CD4-positive, alpha-beta T cell treated with Interleukin-17A for 4 hours (primary cell): ENCODE results near the gene CDH18.

ENCODE experiments used
- DNase-seq: peaks from one replicate; pipeline ENCODE4 v3.0.0-alpha.2; 2020; ENCODE audit warnings: mixed read lengths

Gene CDH18

DNA sequence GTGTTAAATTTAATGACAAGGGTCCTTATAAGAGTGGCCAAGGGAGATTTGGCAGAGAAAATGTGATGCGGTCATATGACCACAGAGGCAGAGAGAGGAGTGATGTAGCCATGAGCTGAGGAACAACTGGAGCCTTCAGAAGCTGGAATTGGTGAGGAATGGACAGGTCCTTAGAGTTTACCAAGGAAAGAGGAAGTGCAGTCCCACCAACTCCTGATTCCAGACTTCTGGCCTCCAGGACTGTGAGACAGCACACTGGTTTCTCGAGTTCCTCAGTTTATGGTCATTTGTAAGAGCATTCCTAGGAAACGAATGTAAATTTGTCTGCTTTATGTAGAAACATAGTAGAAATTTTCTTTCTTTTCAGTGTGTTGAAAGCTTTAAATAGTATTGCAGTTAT, 410.1 kb downstream of the CDH18 start:
- DNase-seq = no peak

DNA sequence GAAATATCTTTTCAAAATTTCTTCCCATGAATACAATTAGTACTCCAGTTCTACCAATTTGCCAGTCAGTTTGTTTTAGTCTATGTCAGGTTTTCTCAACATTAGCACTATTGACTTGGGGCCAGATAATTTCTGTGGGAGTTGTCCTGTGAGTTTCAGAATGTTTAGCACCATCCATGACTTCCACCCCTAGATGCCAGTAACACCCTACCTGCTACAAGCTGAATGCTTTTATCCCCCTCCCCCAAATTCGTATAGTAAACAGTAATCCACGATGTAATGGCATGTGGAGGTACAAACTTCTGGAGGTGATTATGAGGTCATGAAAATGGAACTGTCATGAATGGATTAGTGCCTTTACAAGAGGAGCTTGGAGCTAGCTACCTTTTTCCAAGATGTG, 420.0 kb downstream of the CDH18 start:
- no peak for DNase-seq

DNA sequence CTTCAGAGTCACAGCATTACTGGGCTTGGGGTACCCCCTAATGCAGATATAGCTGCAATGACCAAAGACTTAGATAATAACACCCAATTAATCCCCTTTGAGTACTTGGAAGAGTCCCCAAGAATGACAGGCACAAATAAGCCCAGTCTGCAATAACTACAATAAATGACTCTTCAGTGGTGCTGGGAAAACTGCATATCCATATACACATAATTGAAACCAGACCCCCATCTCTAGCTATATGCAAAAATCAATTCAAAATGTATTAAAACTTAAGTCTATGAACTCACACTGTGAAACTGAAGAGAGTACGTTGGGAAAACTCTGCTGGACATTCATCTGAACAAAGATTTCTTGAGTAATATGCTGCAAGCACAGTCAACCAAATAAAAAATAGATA, 422.5 kb downstream of the CDH18 start:
- DNase-seq = no peak

GRCh38 chr5:19564036-19564435, 424.0 kb downstream of the CDH18 start:
- DNase-seq = no peak

DNA sequence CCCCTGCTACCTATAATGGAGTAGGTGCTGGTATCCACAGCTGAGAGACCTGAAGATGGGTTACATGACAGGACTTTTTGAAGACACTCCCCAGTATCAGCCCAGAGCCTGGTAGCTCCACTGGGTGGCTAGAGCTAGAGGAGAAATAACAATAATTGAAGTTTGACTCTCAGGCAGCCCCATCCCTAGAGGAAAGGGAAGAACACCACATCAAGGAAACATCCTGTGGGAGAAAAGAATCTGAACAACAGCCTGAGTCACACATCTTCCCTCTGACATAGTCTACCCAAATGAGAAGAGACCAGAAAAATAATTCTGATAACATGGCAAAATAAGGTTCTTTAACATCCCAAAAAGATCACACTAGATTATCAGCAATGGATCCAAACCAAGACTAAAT, 432.1 kb downstream of the CDH18 start:
- DNase-seq = no peak

DNA sequence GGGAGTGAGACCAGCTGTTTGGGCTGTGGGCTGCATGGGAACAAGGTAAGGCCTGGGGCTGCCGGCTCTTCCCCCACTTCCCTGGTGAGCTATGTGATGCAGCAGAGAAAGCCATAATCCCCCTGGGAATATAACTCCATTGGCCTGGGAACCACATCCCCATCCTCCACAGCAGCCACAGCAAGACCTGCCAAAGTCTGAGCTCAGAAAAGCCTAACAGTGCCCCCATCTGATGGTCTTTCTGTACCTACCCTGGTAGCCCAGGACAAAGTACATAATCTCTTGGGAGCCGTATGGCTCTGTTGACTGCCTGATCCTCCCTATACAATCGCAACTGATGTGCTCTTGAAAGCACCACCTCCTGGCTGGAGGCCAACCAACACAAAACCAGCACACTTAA, 432.6 kb downstream of the CDH18 start:
- DNase-seq = no peak

DNA sequence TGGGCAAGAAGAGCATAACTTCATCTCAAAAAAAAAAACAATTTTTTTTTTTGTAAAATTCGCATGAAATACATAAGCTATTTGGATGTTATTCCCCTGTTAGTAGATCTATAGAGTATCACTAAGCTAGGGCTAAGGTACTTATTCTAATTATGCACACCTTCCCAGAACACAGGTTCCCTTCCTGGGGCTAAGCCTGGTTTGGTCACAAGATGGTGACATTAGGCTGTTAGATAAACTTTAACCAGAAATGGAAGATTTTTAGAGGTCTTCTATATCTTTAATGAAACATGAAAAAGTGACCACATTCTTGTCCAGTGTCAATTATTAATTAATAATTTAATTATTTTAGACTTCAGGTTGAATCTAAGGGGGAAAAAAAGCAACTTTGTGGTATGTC, 433.5 kb downstream of the CDH18 start:
- no peak for DNase-seq

- DNase-seq = no peak
These were observed 440.4 kb downstream of the CDH18 start for GRCh38 chr5:19547640-19548039.

- DNase-seq = no peak
These were observed 441.5 kb downstream of the CDH18 start for GRCh38 chr5:19546521-19546920.

DNA sequence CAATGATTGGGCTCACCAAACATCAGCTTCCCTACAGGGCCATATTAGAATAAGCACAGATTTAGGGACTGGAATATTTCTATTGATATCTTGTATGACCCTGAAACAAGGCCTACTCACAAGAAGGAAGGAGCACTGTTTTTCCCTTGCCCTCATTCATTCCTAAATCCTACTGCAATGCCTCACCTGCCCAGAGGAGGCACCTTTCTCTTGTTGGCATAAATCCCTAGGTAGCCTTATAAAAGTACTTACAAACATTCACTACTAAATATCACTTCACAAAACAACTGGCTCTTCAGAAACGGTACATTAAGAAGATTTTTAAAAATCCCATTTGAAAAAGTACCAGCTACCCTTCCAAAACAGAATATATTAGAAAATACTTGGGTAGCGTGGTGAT, 449.4 kb downstream of the CDH18 start:
- DNase-seq = no peak

DNA sequence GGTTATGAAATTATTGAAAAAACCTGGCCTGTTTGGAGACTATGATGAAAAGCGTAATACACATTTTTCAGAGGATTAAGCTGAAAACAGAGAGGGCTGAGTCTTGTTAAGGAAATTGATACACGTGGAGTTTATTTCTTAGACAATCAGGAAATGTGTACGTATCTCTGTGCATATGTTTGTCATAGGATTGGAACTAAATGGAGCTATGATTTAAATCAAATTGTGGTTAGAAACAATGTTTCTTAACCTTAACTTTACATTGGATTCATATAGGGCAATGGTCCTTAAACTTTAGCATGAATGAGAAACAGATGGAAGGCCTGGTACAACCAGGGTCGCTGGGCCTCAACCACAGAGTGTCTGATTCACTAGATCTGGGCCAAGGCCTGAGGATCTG, 451.6 kb downstream of the CDH18 start:
- DNase-seq = no peak

DNA sequence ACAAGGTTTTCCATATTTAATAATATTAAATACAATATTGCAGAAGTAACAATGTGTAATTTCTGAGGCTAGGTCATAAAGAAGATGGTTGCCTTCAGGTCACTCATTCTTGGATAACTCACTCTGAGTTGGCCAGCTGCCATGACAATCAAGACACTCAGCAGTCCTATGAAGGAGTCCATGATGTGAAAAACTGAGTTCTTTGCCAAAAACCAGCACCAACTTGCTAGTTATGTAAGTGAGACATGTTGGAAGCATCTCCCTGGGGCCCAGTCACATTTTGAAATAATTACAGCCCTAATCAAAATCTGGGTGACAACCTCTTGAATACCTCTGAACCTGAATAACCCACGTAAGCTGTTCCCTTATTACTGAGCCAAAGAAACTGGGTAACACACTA, 453.2 kb downstream of the CDH18 start:
- DNase-seq = no peak

GRCh38 chr5:19532936-19533335, 455.1 kb downstream of the CDH18 start:
- no peak for DNase-seq

DNA sequence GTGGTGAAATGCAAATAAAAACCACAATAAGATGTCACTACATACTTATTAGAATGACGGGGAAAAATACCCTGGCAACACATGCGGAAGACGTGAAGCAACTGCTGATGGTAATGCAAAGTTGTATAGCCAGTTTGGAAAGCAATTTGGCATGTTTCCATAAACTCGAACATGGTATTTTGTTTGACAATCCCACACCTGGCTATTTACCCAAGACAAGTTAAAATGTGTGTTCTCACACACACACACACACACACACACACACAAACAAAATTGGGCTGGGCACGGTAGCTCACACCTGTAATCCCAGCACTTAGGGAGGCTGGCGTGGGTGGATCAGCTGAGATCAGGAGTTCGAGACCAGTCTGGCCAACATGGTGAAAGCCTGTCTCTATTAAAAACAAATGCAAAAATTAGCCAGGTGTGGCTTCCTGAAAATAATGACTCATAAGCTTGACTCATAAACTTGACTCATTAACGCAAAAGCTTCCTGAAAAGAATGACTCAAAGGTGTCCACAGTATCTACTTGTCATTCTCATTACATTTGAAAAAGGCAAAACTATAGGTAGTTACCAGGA, 456.5 kb downstream of the CDH18 start:
- no peak for DNase-seq

- no peak for DNase-seq
These were observed 468.6 kb downstream of the CDH18 start for GRCh38 chr5:19519448-19519847.

DNA sequence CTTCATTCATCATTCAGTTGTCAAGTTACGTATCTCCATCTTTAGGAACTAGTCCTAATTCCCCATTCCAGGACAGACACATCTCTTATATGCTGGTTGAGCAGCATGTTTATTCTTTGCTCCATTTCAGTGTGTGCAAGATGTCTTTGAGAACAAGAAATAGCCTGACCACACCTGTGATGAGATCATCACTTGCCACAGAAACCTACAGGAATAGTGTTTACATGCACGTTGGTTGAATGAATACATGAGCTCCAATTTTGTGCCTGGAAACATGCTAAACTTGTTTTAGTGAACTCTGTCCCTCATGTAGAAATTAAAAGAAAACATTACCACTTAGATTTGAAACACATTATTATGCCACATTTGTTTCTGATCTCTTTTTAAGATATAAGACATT, 489.1 kb downstream of the CDH18 start:
- DNase-seq = no peak

- no peak for DNase-seq
These were observed 490.7 kb downstream of the CDH18 start for GRCh38 chr5:19497229-19497815.

GRCh38 chr5:19496056-19496455, 491.9 kb downstream of the CDH18 start:
- DNase-seq = no peak

GRCh38 chr5:19492861-19493260, 495.1 kb downstream of the CDH18 start:
- no peak for DNase-seq

- DNase-seq = no peak
These were observed 499.2 kb downstream of the CDH18 start for GRCh38 chr5:19488786-19489185.

GRCh38 chr5:19487480-19487879, 500.5 kb downstream of the CDH18 start:
- no peak for DNase-seq

DNA sequence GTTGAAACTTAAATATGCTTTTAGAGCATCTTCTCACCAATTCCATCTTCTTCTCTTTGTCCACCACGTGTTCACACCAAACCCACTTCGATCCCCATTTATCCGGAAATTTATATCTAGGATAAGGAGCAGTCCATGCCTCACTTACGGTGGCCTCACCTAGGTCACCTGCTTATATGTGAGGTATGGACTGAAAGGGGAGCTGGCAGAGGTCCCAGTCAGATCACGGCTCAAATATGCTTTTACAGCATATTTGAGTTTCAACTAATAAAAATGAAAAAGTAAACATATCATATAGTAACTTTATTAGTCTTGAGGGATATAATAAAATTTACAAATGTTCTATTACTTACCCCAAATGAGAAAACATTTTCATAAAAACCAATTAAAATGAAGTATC, 508.4 kb downstream of the CDH18 start:
- DNase-seq = no peak

GRCh38 chr5:19462019-19462418, 526.0 kb downstream of the CDH18 start:
- DNase-seq = no peak

DNA sequence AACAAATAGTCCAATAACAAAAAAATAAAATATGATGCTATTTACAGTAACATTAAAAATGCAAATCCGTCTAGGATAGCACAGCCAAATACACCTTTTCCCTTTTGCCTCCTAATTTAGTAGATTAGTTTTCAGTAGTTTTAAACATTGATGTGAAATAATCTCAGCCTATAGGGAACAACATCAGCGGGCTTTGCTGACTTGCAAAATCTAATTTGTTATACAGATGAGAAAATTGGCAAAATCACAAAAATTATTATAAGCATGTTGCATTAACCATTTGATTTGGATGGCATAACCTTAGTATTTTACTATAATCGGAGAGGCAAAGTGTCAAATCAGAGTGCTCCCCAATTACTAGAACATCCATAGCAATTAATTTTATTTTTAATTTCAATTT, 563.5 kb downstream of the CDH18 start:
- no peak for DNase-seq
